GM23338 (cell line): ENCODE measurements around the gene LRRC10B. TPM values are rescaled to one million over a fixed set of nuclear protein-coding genes. Genes with fewer than 3 reads are reported as not detected.

Experiments
- ATAC-seq: fragments of 200-7000 bp; cut with Tn5 transposase; 3 replicates; pipeline ENCODE4 v1.9.1; 2020
- DNase-seq: peaks from one replicate; pipeline ENCODE4 v3.0.0-alpha.2; 2015; ENCODE audit warnings: low spot score
- H2AFZ ChIP-seq: fragments of 200-600 bp; sonication (generic); 2 replicates; pipeline ENCODE4 v1.8.0; 2016; ENCODE audit warnings: antibody characterized with exemption, mild to moderate bottlenecking, moderate library complexity
- H3F3A ChIP-seq: fragments of 200-600 bp; sonication (generic); replicated peaks from 2 replicates; pipeline ENCODE4 v1.8.0; 2017; ENCODE audit warnings: antibody characterized with exemption, mixed run types, low read depth
- H3K27ac ChIP-seq: fragments of 200-600 bp; sonication (generic); 2 replicates; pipeline ENCODE4 v1.6.1; 2016; ENCODE audit warnings: low read depth
- H3K27me3 ChIP-seq: fragments of 200-600 bp; sonication (generic); 2 replicates; pipeline ENCODE4 v1.8.0; 2016; ENCODE audit warnings: mild to moderate bottlenecking, mixed run types, moderate library complexity; ENCODE audit not compliant: insufficient read depth
- H3K36me3 ChIP-seq: fragments of 200-600 bp; sonication (generic); 2 replicates; pipeline ENCODE4 v1.8.0; 2016; ENCODE audit warnings: mild to moderate bottlenecking; ENCODE audit not compliant: insufficient read depth
- H3K4me1 ChIP-seq: fragments of 200-600 bp; sonication (generic); 2 replicates; pipeline ENCODE4 v1.8.0; 2016; ENCODE audit warnings: mild to moderate bottlenecking, moderate library complexity; ENCODE audit not compliant: insufficient read depth
- H3K4me2 ChIP-seq: fragments of 200-600 bp; sonication (generic); 2 replicates; pipeline ENCODE4 v1.7.1; 2017; ENCODE audit warnings: mixed run types
- H3K4me3 ChIP-seq: fragments of 200-600 bp; sonication (generic); 2 replicates; pipeline ENCODE4 v1.6.1; 2016; ENCODE audit warnings: mixed run types
- H3K79me2 ChIP-seq: fragments of 200-600 bp; sonication (generic); replicated peaks from 2 replicates; pipeline ENCODE4 v1.8.0; 2017; ENCODE audit warnings: mild to moderate bottlenecking; ENCODE audit not compliant: insufficient read depth
- H3K9me2 ChIP-seq: fragments of 200-600 bp; sonication (generic); 2 replicates; pipeline ENCODE4 v1.8.0; 2017; ENCODE audit not compliant: insufficient read depth
- H4K20me1 ChIP-seq: fragments of 200-600 bp; sonication (generic); replicated peaks from 2 replicates; pipeline ENCODE4 v1.8.0; 2017; ENCODE audit warnings: mild to moderate bottlenecking; ENCODE audit not compliant: insufficient read depth
- H3K27ac Mint-ChIP-seq: 2 replicates; pipeline ENCODE4 v1.8.0; 2020; ENCODE audit warnings: inconsistent platforms, mild to moderate bottlenecking, moderate library complexity, mixed read lengths
- H3K27me3 Mint-ChIP-seq: 3 replicates; pipeline ENCODE4 v1.8.0; 2022; ENCODE audit warnings: low read depth, mild to moderate bottlenecking, moderate library complexity, mixed read lengths, inconsistent platforms; ENCODE audit not compliant: insufficient read depth, poor library complexity
- H3K36me3 Mint-ChIP-seq: 3 replicates; pipeline ENCODE4 v1.8.0; 2021; ENCODE audit warnings: low read depth, mild to moderate bottlenecking, inconsistent platforms, moderate library complexity, mixed read lengths
- H3K4me1 Mint-ChIP-seq: 3 replicates; pipeline ENCODE4 v1.8.0; 2020; ENCODE audit warnings: mild to moderate bottlenecking, inconsistent platforms, mixed read lengths
- H3K4me3 Mint-ChIP-seq: 3 replicates; pipeline ENCODE4 v1.8.0; 2021; ENCODE audit warnings: moderate library complexity, mild to moderate bottlenecking, inconsistent platforms, mixed read lengths
- H3K9me3 Mint-ChIP-seq: 3 replicates; pipeline ENCODE4 v1.8.0; 2020; ENCODE audit warnings: moderate library complexity, mild to moderate bottlenecking, inconsistent platforms, mixed read lengths
- CREB1 ChIP-seq: fragments of 250-450 bp; sonication (Bioruptor Pico); IDR thresholded peaks from 2 replicates; pipeline ENCODE4 v1.5.0; 2020; ENCODE audit warnings: low read depth, mild to moderate bottlenecking, moderate library complexity
- ETS1 ChIP-seq: IDR thresholded peaks from 2 replicates; pipeline ENCODE4 v1.6.1; 2016; ENCODE audit warnings: antibody characterized with exemption
- EZH2 ChIP-seq: fragments of 200-600 bp; sonication (generic); IDR thresholded peaks from one replicate; pipeline ENCODE4 v1.8.0; 2017; ENCODE audit warnings: antibody characterized with exemption, mild to moderate bottlenecking, low read depth; ENCODE audit not compliant: unreplicated experiment
- EZH2phosphoT487 ChIP-seq: fragments of 200-600 bp; sonication (generic); IDR thresholded peaks from one replicate; pipeline ENCODE4 v1.8.1; 2018; ENCODE audit warnings: antibody characterized with exemption; ENCODE audit not compliant: unreplicated experiment
- JUNB ChIP-seq: IDR thresholded peaks from one replicate; pipeline ENCODE4 v1.6.1; 2016; ENCODE audit warnings: antibody characterized with exemption; ENCODE audit not compliant: unreplicated experiment
- NANOG ChIP-seq: IDR thresholded peaks from 2 replicates; pipeline ENCODE4 v1.6.1; 2016; ENCODE audit warnings: antibody characterized with exemption, borderline replicate concordance
- POLR2AphosphoS5 ChIP-seq: IDR thresholded peaks from 2 replicates; pipeline ENCODE4 v1.6.1; 2016; ENCODE audit warnings: antibody characterized with exemption, low read depth
- STAT1 ChIP-seq: IDR thresholded peaks from one replicate; pipeline ENCODE4 v1.6.1; 2016; ENCODE audit warnings: antibody characterized with exemption; ENCODE audit not compliant: unreplicated experiment
- ZNF114 ChIP-seq: fragments of 250-450 bp; sonication (Bioruptor Pico); IDR thresholded peaks from 2 replicates; pipeline ENCODE4 v1.5.0; 2020; ENCODE audit warnings: mild to moderate bottlenecking, moderate library complexity
- ZNF331 ChIP-seq: fragments of 250-450 bp; sonication (Bioruptor Pico); IDR thresholded peaks from 2 replicates; pipeline ENCODE4 v1.5.0; 2020; ENCODE audit warnings: low read depth, mild to moderate bottlenecking, moderate library complexity
- ZNF462 ChIP-seq: fragments of 250-450 bp; sonication (Bioruptor Pico); IDR thresholded peaks from 2 replicates; pipeline ENCODE4 v1.5.0; 2020; ENCODE audit warnings: mild to moderate bottlenecking, moderate library complexity
- polyA plus RNA-seq: library from polyadenylated mRNA; unstranded; fragments of >200 nt; fragmentation: Nextera tagmentation; extraction: Ambion mirVana; gene quantifications from 2 replicates; pipeline ENCODE4 v1.2.1, GENCODE V29; 2016
- total RNA-seq: library from RNA; depleted of rRNA; stranded (reverse); fragments of >200 nt; shearing (Covaris generic); gene quantifications from 2 replicates; pipeline ENCODE4 v1.2.3, GENCODE V29; 2014
- TF ChIP-seq, protein P1 (sequence below), 2 experiments: fragments of 200-600 bp in 1 of 2; sonication (generic) in 1 of 2; conservative IDR thresholded peaks; 2 replicates each; pipeline versions ENCODE4 v1.5.1 to v1.6.1; 2016 to 2017; ENCODE audit warnings: antibody characterized with exemption in 2 of 2, low read depth in 2 of 2, mild to moderate bottlenecking in 2 of 2, moderate library complexity in 1 of 2
- TF ChIP-seq, protein P2 (sequence below): IDR thresholded peaks from one replicate; pipeline ENCODE4 v1.6.1; 2018; ENCODE audit warnings: antibody characterized with exemption; ENCODE audit not compliant: unreplicated experiment

The LRRC10B gene
- total and polyA plus RNA-seq, 2 experiments from 2014 or later, result 0.47 to 1.6 TPM

DNA sequence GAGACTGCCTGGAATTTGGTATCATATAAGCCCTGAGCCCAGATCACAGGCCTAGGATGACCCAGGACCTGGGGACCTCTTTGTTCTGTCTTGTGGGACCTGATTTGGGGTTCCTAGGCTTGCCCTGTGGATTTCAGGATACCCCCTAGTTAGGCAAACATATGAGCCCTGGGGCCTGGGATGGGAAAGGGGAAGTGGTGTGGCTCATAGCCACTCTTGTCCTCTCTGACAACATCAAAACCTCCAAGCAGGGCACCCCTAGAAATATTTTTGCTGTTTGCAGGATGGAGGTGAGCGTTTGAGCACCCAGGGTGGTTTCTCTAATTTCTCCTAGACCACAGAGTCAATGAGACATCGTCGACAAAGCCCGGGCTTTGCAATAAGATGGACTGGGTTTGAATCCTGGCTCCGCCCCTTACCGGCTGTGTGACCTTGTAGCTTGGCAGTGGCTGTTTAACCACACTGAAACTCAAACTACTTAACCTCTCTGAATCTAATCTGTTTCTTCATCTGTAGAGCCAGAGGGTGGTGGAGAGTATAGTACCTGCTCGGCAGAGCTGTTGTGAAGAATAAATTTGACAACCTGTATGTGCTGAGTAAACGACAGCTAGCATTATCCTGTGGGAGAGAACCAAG is 5.3 kb upstream of the LRRC10B start:
- Mint-ChIP-seq H3K4me1 (peaks cover 63% of the 10 kb centered on the region), H3K4me3 (no peak overlapping the region), H3K27me3 (peaks cover 31% of the 10 kb centered on the region), H3K36me3 (no peaks in the 10 kb centered on the region), H3K9me3 (no peaks in the 10 kb centered on the region), H3K27ac (no peak overlapping the region)
- Histone ChIP-seq H2AFZ (no peak overlapping the region), H3K36me3 (no peaks in the 10 kb centered on the region; the same call in 1 of the 2 replicates), H3K9me2 (no peaks in the 10 kb centered on the region), H3K27me3 (peaks cover 40% of the 10 kb centered on the region), H4K20me1 (no peaks in the 10 kb centered on the region), H3K4me1 (peaks cover 41% of the 10 kb centered on the region), H3F3A (0 out of 2 replicates have a peak, but pooled peaks cover 2% of the 10 kb centered on the region), H3K4me2 (no peak overlapping the region), H3K4me3 (no peak overlapping the region), H3K79me2 (no peaks in the 10 kb centered on the region), H3K27ac (no peak overlapping the region)
- no peak for TF ChIP-seq ETS1
- no peak for TF ChIP-seq NANOG
- TF ChIP-seq ZNF114 (CRISPR knock-in tag), result no peak
- no peak for TF ChIP-seq EZH2phosphoT487
- no peak for TF ChIP-seq JUNB
- no peak for TF ChIP-seq CREB1 (CRISPR knock-in tag)
- no peak for TF ChIP-seq ZNF331
- TF ChIP-seq STAT1, result no peak
- TF ChIP-seq, protein P1, sequence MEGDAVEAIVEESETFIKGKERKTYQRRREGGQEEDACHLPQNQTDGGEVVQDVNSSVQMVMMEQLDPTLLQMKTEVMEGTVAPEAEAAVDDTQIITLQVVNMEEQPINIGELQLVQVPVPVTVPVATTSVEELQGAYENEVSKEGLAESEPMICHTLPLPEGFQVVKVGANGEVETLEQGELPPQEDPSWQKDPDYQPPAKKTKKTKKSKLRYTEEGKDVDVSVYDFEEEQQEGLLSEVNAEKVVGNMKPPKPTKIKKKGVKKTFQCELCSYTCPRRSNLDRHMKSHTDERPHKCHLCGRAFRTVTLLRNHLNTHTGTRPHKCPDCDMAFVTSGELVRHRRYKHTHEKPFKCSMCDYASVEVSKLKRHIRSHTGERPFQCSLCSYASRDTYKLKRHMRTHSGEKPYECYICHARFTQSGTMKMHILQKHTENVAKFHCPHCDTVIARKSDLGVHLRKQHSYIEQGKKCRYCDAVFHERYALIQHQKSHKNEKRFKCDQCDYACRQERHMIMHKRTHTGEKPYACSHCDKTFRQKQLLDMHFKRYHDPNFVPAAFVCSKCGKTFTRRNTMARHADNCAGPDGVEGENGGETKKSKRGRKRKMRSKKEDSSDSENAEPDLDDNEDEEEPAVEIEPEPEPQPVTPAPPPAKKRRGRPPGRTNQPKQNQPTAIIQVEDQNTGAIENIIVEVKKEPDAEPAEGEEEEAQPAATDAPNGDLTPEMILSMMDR (conservative IDR thresholded peaks at IDR 0.05; ENCODE audit: low read depth in 2 of 2), result no peak
- TF ChIP-seq ZNF462 (CRISPR knock-in tag), result no peak
- TF ChIP-seq, protein P2, sequence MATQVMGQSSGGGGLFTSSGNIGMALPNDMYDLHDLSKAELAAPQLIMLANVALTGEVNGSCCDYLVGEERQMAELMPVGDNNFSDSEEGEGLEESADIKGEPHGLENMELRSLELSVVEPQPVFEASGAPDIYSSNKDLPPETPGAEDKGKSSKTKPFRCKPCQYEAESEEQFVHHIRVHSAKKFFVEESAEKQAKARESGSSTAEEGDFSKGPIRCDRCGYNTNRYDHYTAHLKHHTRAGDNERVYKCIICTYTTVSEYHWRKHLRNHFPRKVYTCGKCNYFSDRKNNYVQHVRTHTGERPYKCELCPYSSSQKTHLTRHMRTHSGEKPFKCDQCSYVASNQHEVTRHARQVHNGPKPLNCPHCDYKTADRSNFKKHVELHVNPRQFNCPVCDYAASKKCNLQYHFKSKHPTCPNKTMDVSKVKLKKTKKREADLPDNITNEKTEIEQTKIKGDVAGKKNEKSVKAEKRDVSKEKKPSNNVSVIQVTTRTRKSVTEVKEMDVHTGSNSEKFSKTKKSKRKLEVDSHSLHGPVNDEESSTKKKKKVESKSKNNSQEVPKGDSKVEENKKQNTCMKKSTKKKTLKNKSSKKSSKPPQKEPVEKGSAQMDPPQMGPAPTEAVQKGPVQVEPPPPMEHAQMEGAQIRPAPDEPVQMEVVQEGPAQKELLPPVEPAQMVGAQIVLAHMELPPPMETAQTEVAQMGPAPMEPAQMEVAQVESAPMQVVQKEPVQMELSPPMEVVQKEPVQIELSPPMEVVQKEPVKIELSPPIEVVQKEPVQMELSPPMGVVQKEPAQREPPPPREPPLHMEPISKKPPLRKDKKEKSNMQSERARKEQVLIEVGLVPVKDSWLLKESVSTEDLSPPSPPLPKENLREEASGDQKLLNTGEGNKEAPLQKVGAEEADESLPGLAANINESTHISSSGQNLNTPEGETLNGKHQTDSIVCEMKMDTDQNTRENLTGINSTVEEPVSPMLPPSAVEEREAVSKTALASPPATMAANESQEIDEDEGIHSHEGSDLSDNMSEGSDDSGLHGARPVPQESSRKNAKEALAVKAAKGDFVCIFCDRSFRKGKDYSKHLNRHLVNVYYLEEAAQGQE, result no peak
- no peak for TF ChIP-seq POLR2AphosphoS5
- TF ChIP-seq EZH2, result no peak
- DNase-seq (no peak), ATAC-seq (no peak)
